Activated naive CD4-positive, alpha-beta T cell treated with anti-CD3 and anti-CD28 coated beads for 36 hours (primary cell): ENCODE measurements around the gene SIGLEC6. TPM values are rescaled to one million over a fixed set of nuclear protein-coding genes. Genes with fewer than 3 reads are reported as not detected.

Experiments used
- CTCF ChIA-PET: fragments of 350-600 bp; sonication (Branson Sonifier 250); formaldehyde crosslinking; loops from one replicate; lab custom pipeline; 2021; ENCODE audit warnings: antibody characterized with exemption; lab: Charles Lee
- DNase-seq: peaks from one replicate; pipeline ENCODE4 v3.0.0-alpha.2; 2020
- H3K27ac Mint-ChIP-seq: one replicate; pipeline ENCODE4 v1.8.0; 2021; ENCODE audit warnings: mild to moderate bottlenecking, mixed read lengths
- H3K27me3 Mint-ChIP-seq: one replicate; pipeline ENCODE4 v1.8.0; 2021; ENCODE audit warnings: low read depth, mixed read lengths
- H3K36me3 Mint-ChIP-seq: one replicate; pipeline ENCODE4 v1.8.0; 2021; ENCODE audit warnings: low read depth, mixed read lengths
- H3K4me1 Mint-ChIP-seq: one replicate; pipeline ENCODE4 v1.8.0; 2021; ENCODE audit warnings: low read depth, mixed read lengths
- H3K4me3 Mint-ChIP-seq: one replicate; pipeline ENCODE4 v1.8.0; 2021; ENCODE audit warnings: mild to moderate bottlenecking, moderate library complexity, mixed read lengths
- H3K9me3 Mint-ChIP-seq: one replicate; pipeline ENCODE4 v1.8.0; 2021; ENCODE audit warnings: mixed read lengths
- intact Hi-C: fragments of 100-400 bp; cut with micrococcal nuclease; formaldehyde crosslinking; loops from one replicate; pipeline ENCODE4 v1.15.1; 2023
- total RNA-seq, 2 experiments: library from RNA; stranded (reverse); gene quantifications; one replicate each; pipeline ENCODE4 v1.2.3, GENCODE V29; 2021

SIGLEC6 gene
- total RNA-seq, 2 experiments from 2014 or later = not detected

GRCh38 chr19:51560339-51560738 lies 28.9 kb upstream of the SIGLEC6 start:
- no peaks in the 10 kb centered on the region for H3K4me1 Mint-ChIP-seq
- CTCF ChIA-PET = no interaction called here
- no peak for DNase-seq
- H3K36me3 Mint-ChIP-seq = no peaks in the 10 kb centered on the region
- H3K4me3 Mint-ChIP-seq = no peak overlapping the region
- H3K27ac Mint-ChIP-seq = no peak overlapping the region
- no peaks in the 10 kb centered on the region for H3K9me3 Mint-ChIP-seq
- peaks cover 40% of the 10 kb centered on the region for H3K27me3 Mint-ChIP-seq
- intact Hi-C loops = no loop called here

GRCh38 chr19:51559240-51559639 lies 27.8 kb upstream of the SIGLEC6 start:
- Mint-ChIP-seq H3K27ac (no peak overlapping the region), H3K9me3 (no peaks in the 10 kb centered on the region), H3K27me3 (peaks cover 41% of the 10 kb centered on the region), H3K4me3 (no peak overlapping the region), H3K4me1 (no peaks in the 10 kb centered on the region), H3K36me3 (no peaks in the 10 kb centered on the region)
- intact Hi-C loops = no loop called here
- no peak for DNase-seq
- CTCF ChIA-PET = no interaction called here

GRCh38 chr19:51552996-51553725 lies 21.7 kb upstream of the SIGLEC6 start:
- H3K27me3 Mint-ChIP-seq = peaks cover 52% of the 10 kb centered on the region
- no peaks in the 10 kb centered on the region for H3K36me3 Mint-ChIP-seq
- intact Hi-C loops = loop anchor here (1.0 kb wide), 1 partner anchor 55 kb away; no protein-coding TSS in a partner anchor
- no peak overlapping the region for H3K4me3 Mint-ChIP-seq
- peaks cover 2% of the 10 kb centered on the region for H3K9me3 Mint-ChIP-seq
- H3K27ac Mint-ChIP-seq = no peak overlapping the region
- peaks cover 6% of the 10 kb centered on the region for H3K4me1 Mint-ChIP-seq
- CTCF ChIA-PET = no interaction called here
- DNase-seq = peak; percentile 76

- intact Hi-C loops = no loop called here
- Mint-ChIP-seq H3K9me3 (peaks cover 2% of the 10 kb centered on the region), H3K4me3 (no peak overlapping the region), H3K4me1 (peaks cover 6% of the 10 kb centered on the region), H3K27ac (no peak overlapping the region), H3K27me3 (peaks cover 53% of the 10 kb centered on the region), H3K36me3 (no peaks in the 10 kb centered on the region)
- CTCF ChIA-PET = no interaction called here
- DNase-seq = no peak
Observed at GRCh38 chr19:51552608-51552995, 21.1 kb upstream of the SIGLEC6 start.

- CTCF ChIA-PET = no interaction called here
- Mint-ChIP-seq H3K4me1 (peaks cover 6% of the 10 kb centered on the region), H3K27me3 (peaks cover 57% of the 10 kb centered on the region)
Observed at GRCh38 chr19:51551673-51552432, 20.4 kb upstream of the SIGLEC6 start.

GRCh38 chr19:51550848-51551672 lies 19.6 kb upstream of the SIGLEC6 start:
- CTCF ChIA-PET = interaction anchor here (1.0 kb wide), 1 partner anchor 35 kb away, joined by 3 read pairs; no protein-coding TSS in a partner anchor
- Mint-ChIP-seq H3K9me3 (peaks cover 2% of the 10 kb centered on the region), H3K27me3 (peaks cover 58% of the 10 kb centered on the region), H3K27ac (no peak overlapping the region), H3K36me3 (no peaks in the 10 kb centered on the region), H3K4me1 (peaks cover 8% of the 10 kb centered on the region), H3K4me3 (no peak overlapping the region)
- intact Hi-C loops = no loop called here
- no peak for DNase-seq

More at GRCh38 chr19:51551673-51552432, 20.4 kb upstream of the SIGLEC6 start:
- Mint-ChIP-seq H3K27ac (no peak overlapping the region), H3K9me3 (peaks cover 2% of the 10 kb centered on the region), H3K4me3 (no peak overlapping the region), H3K36me3 (no peaks in the 10 kb centered on the region)
- intact Hi-C loops = no loop called here
- DNase-seq = no peak

- no peak overlapping the region for H3K4me3 Mint-ChIP-seq
- no peak overlapping the region for H3K27ac Mint-ChIP-seq
- intact Hi-C loops = no loop called here
- no peak for DNase-seq
- H3K9me3 Mint-ChIP-seq = peaks cover 2% of the 10 kb centered on the region
- CTCF ChIA-PET = interaction anchor here (1.0 to 1.4 kb wide), 2 partner anchors 34 to 77 kb away, joined by 3 read pairs; no protein-coding TSS in a partner anchor
- H3K27me3 Mint-ChIP-seq = peaks cover 57% of the 10 kb centered on the region
- no peaks in the 10 kb centered on the region for H3K36me3 Mint-ChIP-seq
- H3K4me1 Mint-ChIP-seq = peaks cover 8% of the 10 kb centered on the region
Observed at GRCh38 chr19:51549533-51550324, 18.3 kb upstream of the SIGLEC6 start.

- H3K4me3 Mint-ChIP-seq = no peak overlapping the region
- intact Hi-C loops = no loop called here
- no peak overlapping the region for H3K27ac Mint-ChIP-seq
- H3K4me1 Mint-ChIP-seq = peaks cover 8% of the 10 kb centered on the region
- H3K36me3 Mint-ChIP-seq = no peaks in the 10 kb centered on the region
- DNase-seq = no peak
- CTCF ChIA-PET = interaction anchor here (1.1 to 1.4 kb wide), 2 partner anchors 76 to 108 kb away, joined by 3 to 5 read pairs; no protein-coding TSS in a partner anchor
- peaks cover 2% of the 10 kb centered on the region for H3K9me3 Mint-ChIP-seq
- H3K27me3 Mint-ChIP-seq = peaks cover 55% of the 10 kb centered on the region
Observed at GRCh38 chr19:51548891-51549305, 17.4 kb upstream of the SIGLEC6 start.

GRCh38 chr19:51548213-51548651 lies 16.8 kb upstream of the SIGLEC6 start:
- Mint-ChIP-seq H3K4me3 (no peak overlapping the region), H3K27me3 (peaks cover 57% of the 10 kb centered on the region), H3K4me1 (peaks cover 8% of the 10 kb centered on the region), H3K9me3 (peaks cover 2% of the 10 kb centered on the region), H3K36me3 (no peaks in the 10 kb centered on the region), H3K27ac (no peak overlapping the region)
- intact Hi-C loops = no loop called here
- DNase-seq = no peak
- CTCF ChIA-PET = interaction anchor here (1.0 to 1.4 kb wide), 3 partner anchors 76 to 127 kb away, joined by 3 to 5 read pairs (median 3); no protein-coding TSS in a partner anchor

GRCh38 chr19:51547397-51548212 lies 16.1 kb upstream of the SIGLEC6 start:
- CTCF ChIA-PET = interaction anchor here (1.0 to 1.1 kb wide), 2 partner anchors 109 to 126 kb away, joined by 3 to 5 read pairs; no protein-coding TSS in a partner anchor
- H3K9me3 Mint-ChIP-seq = peaks cover under 1% of the 10 kb centered on the region
- H3K27me3 Mint-ChIP-seq = peaks cover 52% of the 10 kb centered on the region
- no peak for DNase-seq
- H3K4me3 Mint-ChIP-seq = no peak overlapping the region
- peaks cover 8% of the 10 kb centered on the region for H3K4me1 Mint-ChIP-seq
- H3K36me3 Mint-ChIP-seq = no peaks in the 10 kb centered on the region
- intact Hi-C loops = no loop called here
- H3K27ac Mint-ChIP-seq = no peak overlapping the region
